Activated gamma-delta T cell (primary cell): ENCODE measurements around the gene FBN1.

Source experiments
- DNase-seq: peaks from one replicate; lab custom pipeline; 2025; lab: John Stamatoyannopoulos, UW

Gene FBN1

GRCh38 chr15:48514103-48514816, 131.2 kb downstream of the FBN1 start:
- DNase-seq = no peak

- no peak for DNase-seq
These were observed 134.5 kb downstream of the FBN1 start for GRCh38 chr15:48510976-48511375.

GRCh38 chr15:48507416-48508065, 138.0 kb downstream of the FBN1 start:
- no peak for DNase-seq

- no peak for DNase-seq
These were observed 140.4 kb downstream of the FBN1 start for GRCh38 chr15:48505067-48505466.

GRCh38 chr15:48501208-48501607, 144.3 kb downstream of the FBN1 start:
- DNase-seq = no peak

GRCh38 chr15:48500595-48500994, 144.9 kb downstream of the FBN1 start:
- DNase-seq = no peak

- DNase-seq = no peak
These were observed 145.5 kb downstream of the FBN1 start for GRCh38 chr15:48499978-48500377.

- no peak for DNase-seq
These were observed 146.7 kb downstream of the FBN1 start for GRCh38 chr15:48498828-48499227.

- no peak for DNase-seq
These were observed 150.9 kb downstream of the FBN1 start for GRCh38 chr15:48494631-48495030.

GRCh38 chr15:48493763-48494225, 151.7 kb downstream of the FBN1 start:
- no peak for DNase-seq

GRCh38 chr15:48493084-48493762, 152.3 kb downstream of the FBN1 start:
- DNase-seq = no peak

- no peak for DNase-seq
These were observed 159.3 kb downstream of the FBN1 start for GRCh38 chr15:48486228-48486627.

- DNase-seq = no peak
These were observed 163.7 kb downstream of the FBN1 start for GRCh38 chr15:48481802-48482201.

- DNase-seq = no peak
These were observed 165.8 kb downstream of the FBN1 start for GRCh38 chr15:48479751-48480150.

GRCh38 chr15:48478581-48478980, 166.9 kb downstream of the FBN1 start:
- no peak for DNase-seq

- DNase-seq = no peak
These were observed 167.6 kb downstream of the FBN1 start for GRCh38 chr15:48477795-48478360.

- DNase-seq = no peak
These were observed 169.7 kb downstream of the FBN1 start for GRCh38 chr15:48475600-48476395.

- no peak for DNase-seq
These were observed 171.8 kb downstream of the FBN1 start for GRCh38 chr15:48473667-48474066.

- no peak for DNase-seq
These were observed 172.8 kb downstream of the FBN1 start for GRCh38 chr15:48472756-48473155.

GRCh38 chr15:48471073-48471472, 174.4 kb downstream of the FBN1 start:
- DNase-seq = no peak

- DNase-seq = no peak
These were observed 175.4 kb downstream of the FBN1 start for GRCh38 chr15:48470096-48470495.

GRCh38 chr15:48469681-48470080, 175.8 kb downstream of the FBN1 start:
- no peak for DNase-seq
